Measurements from ENCODE around the gene SLC9A4. TPM values are rescaled to one million over a fixed set of nuclear protein-coding genes. Genes with fewer than 3 reads are reported as not detected.

Gene SLC9A4
- total RNA-seq, 1 experiment from 2014 or later = not detected

- DNase-seq (ENCODE audit: low read depth) = no peak
Measured at GRCh38 chr2:102451968-102452367, 21.1 kb upstream of the SLC9A4 start.

DNA sequence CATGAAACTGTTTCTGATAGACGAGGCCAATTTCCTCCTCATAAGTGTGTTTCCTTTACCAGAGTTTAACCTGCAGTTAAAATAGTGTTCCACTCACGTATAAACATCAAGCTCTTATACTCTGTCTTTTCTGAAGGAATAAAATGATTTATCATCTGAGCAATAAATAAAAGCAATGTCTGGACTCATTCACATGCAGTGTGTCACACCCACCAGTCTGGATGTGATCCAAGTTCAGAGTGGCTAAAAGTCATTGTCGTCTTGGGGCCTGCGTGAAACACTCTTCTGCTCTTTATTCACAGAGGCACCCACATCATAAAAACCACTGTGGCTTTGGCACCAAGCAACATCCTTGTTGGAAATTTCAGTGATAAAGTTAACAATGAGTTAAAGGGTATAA, 19.5 kb upstream of the SLC9A4 start:
- DNase-seq (ENCODE audit: low read depth) = peak; percentile 2

DNA sequence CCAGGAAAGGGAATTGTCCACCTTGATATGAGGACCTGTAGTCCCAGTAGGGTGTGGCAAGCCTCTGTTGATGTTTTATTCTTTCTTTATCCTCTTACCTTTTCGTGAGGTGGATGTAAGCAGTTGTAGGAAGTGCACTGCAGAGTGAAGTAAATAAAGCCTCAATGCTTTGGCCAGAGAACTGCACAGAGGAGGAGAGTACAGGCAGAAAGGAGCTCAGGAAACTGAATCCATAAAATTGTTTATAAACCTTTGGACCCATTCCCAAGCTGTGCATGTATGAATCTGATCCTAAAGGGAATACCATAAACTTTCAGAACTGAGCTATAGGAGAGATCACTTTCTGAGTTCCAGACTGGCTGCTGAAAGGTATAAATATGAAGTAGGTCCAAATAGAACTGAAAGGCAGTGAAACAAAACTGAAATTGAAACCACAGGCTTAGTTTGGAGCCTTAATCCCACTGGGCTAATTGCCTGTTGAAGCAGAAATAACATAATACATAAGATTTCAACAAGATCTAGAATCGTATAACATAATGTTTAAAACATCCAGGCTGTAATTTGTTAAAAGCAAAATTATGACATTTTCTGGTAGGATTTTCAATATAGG, 17.9 kb upstream of the SLC9A4 start:
- no peak for DNase-seq (ENCODE audit: low read depth)

- DNase-seq (ENCODE audit: low read depth) = no peak
Measured at GRCh38 chr2:102460467-102460866, 12.6 kb upstream of the SLC9A4 start.

DNA sequence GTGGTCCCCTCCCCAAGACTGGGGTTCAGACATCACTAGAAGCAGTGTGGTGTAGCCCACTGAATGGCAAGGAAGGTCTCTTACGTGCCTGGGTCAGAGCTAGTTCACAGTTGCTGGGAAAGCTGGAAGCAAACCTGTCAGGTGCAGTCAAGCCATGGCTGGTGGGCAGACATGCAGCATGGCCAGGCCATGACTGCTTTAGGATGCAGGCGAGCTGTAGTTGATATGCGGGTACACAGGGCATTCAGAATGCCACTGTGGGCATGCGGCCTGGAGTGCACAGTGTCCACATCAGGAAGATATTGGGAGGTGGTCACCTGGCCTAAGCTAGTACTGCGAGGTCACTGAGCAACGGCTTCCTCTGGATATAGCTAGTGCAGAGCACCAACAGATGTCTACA, 11.8 kb upstream of the SLC9A4 start:
- no peak for DNase-seq (ENCODE audit: low read depth)

- no peak for DNase-seq (ENCODE audit: low read depth)
Measured at GRCh38 chr2:102463160-102463559, 9.9 kb upstream of the SLC9A4 start.

GRCh38 chr2:102470168-102470567, 2.9 kb upstream of the SLC9A4 start:
- DNase-seq (ENCODE audit: low read depth) = no peak

DNA sequence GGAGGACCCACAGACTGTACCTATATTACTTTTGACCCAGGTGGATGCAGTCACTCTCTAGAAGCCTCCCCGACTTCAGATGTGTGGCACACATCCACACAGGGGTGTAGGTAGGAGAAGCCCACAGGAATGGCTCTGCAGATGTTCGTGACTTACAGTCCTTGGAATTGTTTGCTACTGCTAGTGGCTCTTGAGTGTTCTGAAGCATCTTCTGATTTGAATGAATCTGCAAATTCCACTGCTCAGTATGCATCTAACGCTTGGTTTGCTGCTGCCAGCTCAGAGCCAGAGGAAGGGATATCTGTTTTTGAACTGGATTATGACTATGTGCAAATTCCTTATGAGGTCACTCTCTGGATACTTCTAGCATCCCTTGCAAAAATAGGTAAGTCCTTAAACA, 605 bp downstream of the SLC9A4 start:
- DNase-seq (ENCODE audit: low read depth) = no peak

GRCh38 chr2:102474785-102475184, 1.8 kb downstream of the SLC9A4 start:
- DNase-seq (ENCODE audit: low read depth) = no peak

GRCh38 chr2:102478686-102479470, 5.9 kb downstream of the SLC9A4 start:
- DNase-seq (ENCODE audit: low read depth) = no peak

DNA sequence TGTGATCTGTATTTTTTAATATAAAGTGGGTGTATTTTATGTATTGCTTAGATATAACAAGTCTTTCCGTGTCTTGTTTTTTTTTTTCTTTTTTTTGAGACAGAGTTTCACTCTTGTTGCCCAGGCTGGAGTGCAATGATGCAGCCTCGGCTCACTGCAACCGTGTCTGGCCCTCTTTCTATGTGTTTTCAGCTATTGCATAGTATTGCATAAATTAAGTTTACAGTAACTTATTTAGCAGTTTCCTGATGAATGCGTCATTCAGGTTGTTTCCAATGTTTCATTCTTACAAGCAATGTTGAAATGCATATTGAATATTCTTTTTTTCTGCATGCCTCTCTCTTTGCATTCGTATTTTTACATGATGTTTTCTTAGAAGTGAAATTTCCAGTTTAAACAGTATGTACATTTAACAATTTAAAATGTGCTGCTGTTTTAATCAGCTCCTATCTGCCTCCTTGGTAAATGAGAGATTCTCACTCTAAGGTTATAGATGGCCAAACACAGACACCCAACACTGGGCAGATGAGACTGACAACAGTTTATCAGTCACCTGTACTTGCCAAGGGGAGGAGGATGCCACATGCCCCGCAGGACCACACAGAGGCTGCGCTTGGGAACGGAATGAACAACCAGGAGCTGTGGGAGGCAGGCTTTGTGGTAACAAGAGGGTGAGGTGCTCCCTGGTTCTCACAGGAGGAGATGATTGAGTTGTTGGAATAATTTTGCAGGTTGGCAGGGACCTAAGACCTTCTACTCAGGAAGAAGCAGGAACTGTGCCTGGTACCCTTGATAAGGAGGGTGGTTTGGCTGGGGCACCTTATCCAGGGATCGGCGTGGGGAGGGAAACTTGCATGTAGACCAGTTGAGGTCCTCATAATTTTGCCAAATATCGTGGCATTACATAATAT, 7.5 kb downstream of the SLC9A4 start:
- DNase-seq (ENCODE audit: low read depth) = no peak

- no peak for DNase-seq (ENCODE audit: low read depth)
Measured at GRCh38 chr2:102481931-102482330, 8.9 kb downstream of the SLC9A4 start.

GRCh38 chr2:102483086-102483485, 10.1 kb downstream of the SLC9A4 start:
- no peak for DNase-seq (ENCODE audit: low read depth)

- no peak for DNase-seq (ENCODE audit: low read depth)
Measured at GRCh38 chr2:102484310-102485061, 11.5 kb downstream of the SLC9A4 start.

- no peak for DNase-seq (ENCODE audit: low read depth)
Measured at GRCh38 chr2:102485147-102485785, 12.2 kb downstream of the SLC9A4 start.

- no peak for DNase-seq (ENCODE audit: low read depth)
Measured at GRCh38 chr2:102486941-102487702, 14.1 kb downstream of the SLC9A4 start.

DNA sequence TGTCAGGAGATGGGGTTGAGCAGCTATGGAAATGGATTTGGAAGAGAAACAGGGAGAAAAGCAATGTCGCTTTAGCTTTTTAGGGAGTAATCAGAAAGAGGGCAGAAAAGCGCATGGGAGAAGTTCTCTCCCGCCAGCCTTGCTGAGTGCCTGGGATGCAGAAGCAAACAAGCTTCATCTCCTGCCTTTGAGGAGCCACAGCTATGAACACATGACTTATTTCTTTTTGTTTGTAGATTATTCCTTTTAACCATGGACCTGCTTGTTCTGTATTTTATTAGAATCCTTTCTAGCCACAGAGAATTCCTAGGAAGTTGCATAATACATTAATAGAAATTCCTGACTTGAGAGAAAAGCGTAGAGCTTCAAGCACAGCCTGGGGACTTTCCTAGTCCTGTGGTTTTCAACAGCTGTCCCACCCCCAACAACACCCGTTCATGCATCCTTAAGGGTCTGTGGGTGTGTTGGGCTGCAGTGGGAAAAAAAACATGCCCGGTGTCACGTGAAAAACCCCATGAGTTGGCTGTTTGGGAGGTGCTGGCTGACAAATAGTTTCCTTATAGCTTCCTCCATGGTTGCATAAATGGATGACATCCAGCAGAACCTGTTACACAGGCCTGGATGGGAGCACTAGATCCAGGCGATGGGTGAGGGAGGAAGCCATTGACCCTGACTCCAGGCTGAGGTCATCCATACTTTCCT, 14.9 kb downstream of the SLC9A4 start:
- peak; percentile 5 for DNase-seq (ENCODE audit: low read depth)

DNA sequence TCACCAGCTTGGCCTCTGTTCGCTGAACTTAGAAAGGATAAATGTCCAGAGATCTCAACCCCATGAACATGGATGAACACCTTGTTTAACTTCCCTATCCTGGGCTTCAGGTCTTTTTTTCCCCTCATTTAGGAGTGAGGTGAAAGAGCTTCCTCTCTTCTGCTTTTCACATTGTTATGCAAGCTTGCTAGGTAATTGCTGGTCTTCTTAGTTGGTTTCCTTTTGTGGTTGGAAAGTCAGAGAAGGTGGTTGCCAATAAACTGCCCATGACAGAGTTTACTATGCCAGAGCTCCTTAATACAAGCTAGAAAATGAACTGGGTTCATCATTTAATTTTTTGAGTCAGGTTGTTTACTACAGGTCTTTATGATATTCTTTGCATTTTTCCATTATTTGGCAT, 16.6 kb downstream of the SLC9A4 start:
- DNase-seq (ENCODE audit: low read depth) = no peak

DNA sequence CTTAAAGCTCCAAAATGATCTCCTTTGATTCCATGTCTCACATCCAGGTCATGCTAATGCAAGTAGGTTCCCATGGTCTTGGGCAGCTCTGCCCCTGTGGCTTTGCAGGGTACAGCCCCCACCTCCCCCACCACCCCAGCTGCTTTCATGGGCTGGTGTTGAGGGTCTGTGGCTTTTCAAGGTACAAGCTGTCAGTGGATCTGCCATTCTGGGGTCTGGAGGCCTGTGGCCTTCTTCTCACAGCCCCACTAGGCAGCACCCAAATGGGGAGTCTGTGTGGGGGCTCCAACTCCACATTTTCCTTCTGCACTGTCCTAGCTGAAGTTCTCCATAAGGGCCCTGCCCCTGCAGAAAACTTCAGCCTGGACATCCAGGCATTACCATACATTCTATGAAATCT, 19.0 kb downstream of the SLC9A4 start:
- no peak for DNase-seq (ENCODE audit: low read depth)

DNA sequence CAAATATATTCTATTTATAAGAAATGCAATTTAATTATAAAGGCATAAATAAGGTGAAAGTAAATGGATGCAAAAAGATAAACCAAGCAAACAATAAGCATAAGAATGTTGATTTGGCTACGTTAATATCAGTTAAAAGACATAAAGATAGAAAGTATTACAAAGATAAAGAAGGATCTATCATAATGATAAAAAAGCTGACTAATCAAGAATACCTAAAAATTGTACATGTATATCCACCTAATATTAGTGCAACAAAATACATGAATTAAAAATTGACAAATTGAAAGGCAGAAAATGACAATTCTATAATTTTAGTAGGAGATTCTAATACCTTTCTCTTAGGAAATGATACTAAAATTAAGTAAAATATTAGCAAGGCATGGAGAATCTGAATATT, 21.5 kb downstream of the SLC9A4 start:
- no peak for DNase-seq (ENCODE audit: low read depth)

Data from M059J (cell line).